A673 (cell line): ENCODE measurements around the gene TATDN2. TPM values are rescaled to one million over a fixed set of nuclear protein-coding genes. Genes with fewer than 3 reads are reported as not detected.
A peak's percentile ranks its signal among the peaks of the same experiment; 100 is the strongest.

Experiments used
- BruUV-seq: library from RNA; stranded (reverse); fragments of 400-500 nt; replicated peaks from 2 replicates; lab custom pipeline; 2021; lab: Mats Ljungman, UMichigan
- CTCF ChIA-PET: fragments of 300-600 bp; sonication (Branson Sonifier 250); formaldehyde crosslinking; loops from one replicate; lab custom pipeline; 2022; ENCODE audit warnings: antibody characterized with exemption; lab: Charles Lee
- POLR2A ChIA-PET: fragments of 300-600 bp; sonication (Branson Sonifier 250); formaldehyde crosslinking; loops from one replicate; lab custom pipeline; 2022; ENCODE audit warnings: antibody characterized with exemption; ENCODE audit not compliant: low non-redundant PET; lab: Charles Lee
- DNase-seq: peaks from one replicate; pipeline ENCODE4 v3.0.0-alpha.2; 2015; ENCODE audit warnings: low spot score
- H3K27ac ChIP-seq: fragments of 200-600 bp; sonication (generic); 2 replicates; pipeline ENCODE4 v1.5.1; 2016; ENCODE audit warnings: mixed run types, low read depth, mild to moderate bottlenecking, mixed read lengths, antibody characterized with exemption, low read length; ENCODE audit not compliant: poor library complexity, severe bottlenecking
- H3K27me3 ChIP-seq: fragments of 200-600 bp; sonication (generic); replicated peaks from 2 replicates; pipeline ENCODE4 v1.6.1; 2017; ENCODE audit warnings: mixed run types, low read depth, mild to moderate bottlenecking, mixed read lengths, antibody characterized with exemption, low read length; ENCODE audit not compliant: insufficient read depth, poor library complexity
- H3K36me3 ChIP-seq: fragments of 200-600 bp; sonication (generic); 2 replicates; pipeline ENCODE4 v1.6.1; 2016; ENCODE audit warnings: mixed run types, mild to moderate bottlenecking, mixed read lengths, antibody characterized with exemption, low read length; ENCODE audit not compliant: insufficient read depth, poor library complexity, severe bottlenecking
- H3K4me1 ChIP-seq: fragments of 200-600 bp; sonication (generic); 2 replicates; pipeline ENCODE4 v1.6.1; 2017; ENCODE audit warnings: mixed run types, mild to moderate bottlenecking, mixed read lengths, antibody characterized with exemption, low read length; ENCODE audit not compliant: insufficient read depth, poor library complexity, severe bottlenecking
- H3K4me3 ChIP-seq: fragments of 200-600 bp; sonication (generic); 2 replicates; pipeline ENCODE4 v1.5.1; 2016; ENCODE audit warnings: low read depth, mixed run types, mild to moderate bottlenecking, mixed read lengths, low read length; ENCODE audit not compliant: poor library complexity, severe bottlenecking
- H3K9me3 ChIP-seq: fragments of 200-600 bp; sonication (generic); 2 replicates; pipeline ENCODE4 v1.6.1; 2016; ENCODE audit warnings: mixed run types, low read depth, mild to moderate bottlenecking, mixed read lengths, antibody characterized with exemption, low read length; ENCODE audit not compliant: poor library complexity, severe bottlenecking
- EZH2 ChIP-seq: fragments of 200-600 bp; sonication (generic); IDR thresholded peaks from 2 replicates; pipeline ENCODE4 v1.6.1; 2017; ENCODE audit warnings: borderline replicate concordance, low read depth, mild to moderate bottlenecking, mixed read lengths, antibody characterized with exemption, low read length; ENCODE audit not compliant: poor library complexity, severe bottlenecking
- intact Hi-C: fragments of 100-400 bp; cut with micrococcal nuclease; formaldehyde crosslinking; loops from one replicate; pipeline ENCODE4 v1.10.0; 2022; ENCODE audit not compliant: unreplicated experiment
- total RNA-seq: library from RNA; stranded (reverse); gene quantifications from 2 replicates; pipeline ENCODE4 v1.2.3, GENCODE V29; 2021
- TF ChIP-seq, protein P1 (sequence below): fragments of 300-800, 200-600 bp; sonication (generic); conservative IDR thresholded peaks from 2 replicates; pipeline ENCODE4 v1.5.1; 2017; ENCODE audit warnings: low read depth, mild to moderate bottlenecking, antibody characterized with exemption, low read length, moderate library complexity, mixed read lengths

TATDN2 gene
- total RNA-seq, 1 experiment from 2014 or later: 42.0 TPM

- Histone ChIP-seq H3K36me3 (peaks cover 35% of the 10 kb centered on the region), H3K4me3 (peak overlapping the region; percentile 85), H3K4me1 (no peaks in the 10 kb centered on the region), H3K27ac (peak overlapping the region; percentile 90), H3K27me3 (peaks cover 1% of the 10 kb centered on the region), H3K9me3 (no peaks in the 10 kb centered on the region)
- DNase-seq: no peak
- BruUV-seq: no TSS peak
- ChIA-PET POLR2A (no interaction called here), CTCF (interaction anchor here (0.7 kb wide), 1 partner anchor 438 kb away, joined by 3 read pairs; no protein-coding TSS in a partner anchor)
- TF ChIP-seq, protein P1, sequence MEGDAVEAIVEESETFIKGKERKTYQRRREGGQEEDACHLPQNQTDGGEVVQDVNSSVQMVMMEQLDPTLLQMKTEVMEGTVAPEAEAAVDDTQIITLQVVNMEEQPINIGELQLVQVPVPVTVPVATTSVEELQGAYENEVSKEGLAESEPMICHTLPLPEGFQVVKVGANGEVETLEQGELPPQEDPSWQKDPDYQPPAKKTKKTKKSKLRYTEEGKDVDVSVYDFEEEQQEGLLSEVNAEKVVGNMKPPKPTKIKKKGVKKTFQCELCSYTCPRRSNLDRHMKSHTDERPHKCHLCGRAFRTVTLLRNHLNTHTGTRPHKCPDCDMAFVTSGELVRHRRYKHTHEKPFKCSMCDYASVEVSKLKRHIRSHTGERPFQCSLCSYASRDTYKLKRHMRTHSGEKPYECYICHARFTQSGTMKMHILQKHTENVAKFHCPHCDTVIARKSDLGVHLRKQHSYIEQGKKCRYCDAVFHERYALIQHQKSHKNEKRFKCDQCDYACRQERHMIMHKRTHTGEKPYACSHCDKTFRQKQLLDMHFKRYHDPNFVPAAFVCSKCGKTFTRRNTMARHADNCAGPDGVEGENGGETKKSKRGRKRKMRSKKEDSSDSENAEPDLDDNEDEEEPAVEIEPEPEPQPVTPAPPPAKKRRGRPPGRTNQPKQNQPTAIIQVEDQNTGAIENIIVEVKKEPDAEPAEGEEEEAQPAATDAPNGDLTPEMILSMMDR: no peak
- no peak for TF ChIP-seq EZH2
- intact Hi-C loops: no loop called here
Observed at GRCh38 chr3:10319804-10320203, 71.5 kb downstream of the TATDN2 start.

DNA sequence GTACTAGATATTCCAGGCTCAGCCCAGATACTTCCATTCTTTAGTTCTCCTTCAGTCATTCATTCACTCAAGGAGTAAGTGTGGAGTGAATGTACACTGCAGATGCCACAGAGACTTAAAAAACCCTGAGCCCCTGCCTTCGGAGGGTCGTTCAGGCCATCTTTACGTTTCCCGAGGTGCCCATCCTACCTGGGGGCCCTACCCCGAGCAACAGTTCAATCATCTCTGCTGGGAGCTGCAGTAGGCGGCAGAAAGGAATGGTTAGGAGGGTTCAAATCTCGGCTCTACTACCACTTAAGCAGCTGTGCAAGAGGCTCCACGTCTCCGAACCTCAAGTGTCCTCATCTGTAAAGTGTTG is 72.0 kb downstream of the TATDN2 start:
- Histone ChIP-seq H3K36me3 (peaks cover 32% of the 10 kb centered on the region), H3K27ac (peak overlapping the region; percentile 90), H3K4me1 (no peaks in the 10 kb centered on the region), H3K9me3 (no peaks in the 10 kb centered on the region), H3K4me3 (peak overlapping the region; percentile 85), H3K27me3 (peaks cover 6% of the 10 kb centered on the region)
- intact Hi-C loops: no loop called here
- no TSS peak for BruUV-seq
- no peak for DNase-seq
- POLR2A ChIA-PET: no interaction called here
- CTCF ChIA-PET: interaction anchor here (0.7 kb wide), 1 partner anchor 438 kb away, joined by 3 read pairs; no protein-coding TSS in a partner anchor
- TF ChIP-seq, protein P1: no peak
- no peak for TF ChIP-seq EZH2

- TF ChIP-seq, protein P1: no peak
- TF ChIP-seq EZH2: no peak
- H3K4me3 ChIP-seq: peak overlapping the region; percentile 85
- intact Hi-C loops: no loop called here
- peaks cover 22% of the 10 kb centered on the region for H3K36me3 ChIP-seq
- H3K4me1 ChIP-seq: no peaks in the 10 kb centered on the region
- H3K27ac ChIP-seq: no peak overlapping the region
- CTCF ChIA-PET: interaction anchor here (0.6 to 0.7 kb wide), 3 partner anchors 158 to 659 kb away, joined by 3 to 5 read pairs (median 3); no protein-coding TSS in a partner anchor
- H3K27me3 ChIP-seq: peaks cover 20% of the 10 kb centered on the region
- DNase-seq: no peak
- no TSS peak for BruUV-seq
- POLR2A ChIA-PET: no interaction called here
- no peaks in the 10 kb centered on the region for H3K9me3 ChIP-seq
Observed at GRCh38 chr3:10321630-10322351, 73.5 kb downstream of the TATDN2 start.
